HFF-Myc (cell line): ENCODE measurements around the gene IFITM1.
"Not testable (repeated sequence)": the region's sequence is repeated elsewhere in the genome, so short reads cannot be mapped to it uniquely, and the experiment has no call there.

ENCODE experiments used
- DNase-seq: peaks from one replicate; pipeline ENCODE4 v3.0.0-alpha.2; 2011; ENCODE audit warnings: low read depth; ENCODE audit errors: extremely low read depth
- H3K4me3 ChIP-seq: replicated peaks from 2 replicates; pipeline ENCODE4 v1.5.1; 2011; ENCODE audit warnings: low read depth, mild to moderate bottlenecking, control low read depth, low read length
- CTCF ChIP-seq: IDR thresholded peaks from 2 replicates; pipeline ENCODE4 v1.5.1; 2012; ENCODE audit warnings: mild to moderate bottlenecking, low read depth, low read length, control low read depth; ENCODE audit errors: missing control alignments

The IFITM1 gene

GRCh38 chr11:332651-333480 is 19.0 kb downstream of the IFITM1 start:
- no peak for TF ChIP-seq CTCF
- no peak for DNase-seq
- no peak overlapping the region for H3K4me3 ChIP-seq

DNA sequence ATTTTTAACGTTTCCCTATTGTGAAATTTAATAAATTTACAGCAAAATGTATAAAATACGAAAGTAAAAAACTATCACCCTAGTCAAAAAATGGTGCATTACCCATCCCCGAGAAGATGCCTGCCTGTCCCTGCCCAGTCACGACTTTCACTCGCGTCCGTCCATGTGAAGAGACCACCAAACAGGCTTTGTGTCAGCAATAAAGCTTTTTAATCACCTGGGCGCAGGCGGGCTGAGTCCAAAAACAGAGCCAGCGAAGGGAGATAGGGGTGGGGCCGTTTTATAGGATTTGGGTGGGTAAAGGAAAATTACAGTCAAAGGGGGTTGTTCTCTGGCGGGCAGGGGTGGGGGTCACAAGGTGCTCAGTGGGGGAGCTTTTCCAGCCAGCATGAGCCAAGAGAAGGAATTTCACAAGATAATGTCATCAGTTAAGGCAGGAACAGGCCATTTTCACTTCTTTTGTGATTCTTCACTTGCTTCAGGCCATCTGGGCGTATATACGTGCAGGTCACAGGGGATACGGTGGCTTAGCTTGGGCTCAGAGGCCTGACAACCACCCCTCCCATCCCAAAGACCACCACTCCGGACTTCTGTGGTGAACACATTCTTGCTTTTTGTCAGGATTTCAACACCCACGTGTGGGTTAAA is 19.9 kb downstream of the IFITM1 start:
- not testable (repeated sequence) for DNase-seq, H3K4me3 ChIP-seq

DNA sequence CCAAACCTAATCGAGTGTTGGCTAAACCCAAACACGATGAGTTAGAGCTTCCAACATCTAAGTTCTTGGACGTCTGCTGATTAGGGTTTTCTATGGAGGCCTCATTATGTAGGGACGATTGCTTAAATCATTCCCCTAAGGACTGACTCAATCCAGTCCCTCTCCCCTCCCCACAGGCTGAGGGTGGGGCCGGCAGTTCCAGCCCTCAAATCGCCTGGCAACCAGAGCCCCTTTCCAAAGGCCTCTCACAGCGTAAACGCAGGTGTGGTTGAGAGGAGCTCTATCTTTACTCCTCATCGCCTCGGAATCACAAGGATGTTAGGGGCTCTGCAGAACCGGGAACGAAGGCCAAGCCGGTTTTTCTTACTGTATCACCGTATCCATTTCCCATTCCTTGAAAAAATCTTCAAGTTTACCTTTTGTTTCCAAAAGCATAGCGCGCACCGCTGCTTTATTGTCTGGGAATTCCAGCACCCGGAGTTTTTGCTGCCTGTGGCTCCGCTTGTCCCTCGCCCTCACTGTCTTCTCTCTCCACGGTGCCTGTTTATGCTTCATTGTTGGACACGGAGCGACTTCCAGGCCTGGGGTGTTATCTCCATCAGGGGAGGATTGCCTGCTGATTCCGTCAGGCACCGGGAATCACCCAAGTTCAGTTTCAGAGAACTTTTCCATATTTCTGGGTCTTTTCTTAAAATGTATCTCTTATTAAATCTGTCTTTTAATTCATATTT is 20.6 kb downstream of the IFITM1 start:
- H3K4me3 ChIP-seq, result no peak overlapping the region
- TF ChIP-seq CTCF, result no peak
- DNase-seq, result no peak

DNA sequence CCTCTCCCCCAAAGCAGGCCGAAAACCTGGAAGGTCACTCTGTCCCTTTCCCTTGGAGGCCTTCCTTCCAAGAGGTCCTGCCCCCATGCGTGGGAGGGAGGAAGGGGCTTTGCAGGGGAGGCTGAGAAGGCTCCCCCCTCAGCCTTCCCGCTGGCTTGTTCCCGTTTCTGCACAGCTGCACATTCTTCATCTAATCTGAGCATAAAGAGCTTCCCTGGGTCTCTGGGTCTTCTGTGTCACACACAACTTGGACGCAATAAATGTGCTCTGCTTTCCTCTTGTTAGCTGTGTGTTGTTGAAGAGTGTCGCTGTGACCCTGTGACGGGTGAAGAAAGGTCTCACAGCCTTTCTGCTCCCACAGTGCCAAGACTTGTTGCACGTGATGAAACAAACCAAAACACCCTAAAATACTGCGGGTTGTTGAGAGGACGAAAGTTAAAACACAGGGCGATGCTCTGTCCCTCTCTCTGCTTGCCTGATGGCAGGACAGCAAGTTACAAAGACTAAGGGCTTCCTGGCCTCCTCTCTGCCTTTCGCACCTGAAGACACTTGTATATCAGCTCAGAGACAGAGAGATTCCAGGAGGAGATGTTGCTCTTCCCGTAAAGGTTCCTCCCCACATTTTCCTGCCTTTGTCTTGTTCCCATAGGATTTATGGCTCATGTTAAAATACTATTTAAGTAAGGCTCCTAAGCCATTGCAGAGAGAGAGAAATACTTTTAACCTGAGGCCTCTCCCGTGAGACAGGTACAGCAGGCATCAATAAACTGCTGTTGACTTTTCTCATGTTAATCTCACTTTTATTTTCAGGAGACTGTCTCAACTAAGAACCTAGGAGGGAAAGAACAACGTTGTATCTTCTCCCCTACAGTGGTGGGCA is 22.2 kb downstream of the IFITM1 start:
- DNase-seq, result no peak
- H3K4me3 ChIP-seq, result no peak overlapping the region
- TF ChIP-seq CTCF, result no peak

- no peak for DNase-seq
- no peak for TF ChIP-seq CTCF
- H3K4me3 ChIP-seq, result no peak overlapping the region
Measured at GRCh38 chr11:336659-337198, 22.9 kb downstream of the IFITM1 start.

DNA sequence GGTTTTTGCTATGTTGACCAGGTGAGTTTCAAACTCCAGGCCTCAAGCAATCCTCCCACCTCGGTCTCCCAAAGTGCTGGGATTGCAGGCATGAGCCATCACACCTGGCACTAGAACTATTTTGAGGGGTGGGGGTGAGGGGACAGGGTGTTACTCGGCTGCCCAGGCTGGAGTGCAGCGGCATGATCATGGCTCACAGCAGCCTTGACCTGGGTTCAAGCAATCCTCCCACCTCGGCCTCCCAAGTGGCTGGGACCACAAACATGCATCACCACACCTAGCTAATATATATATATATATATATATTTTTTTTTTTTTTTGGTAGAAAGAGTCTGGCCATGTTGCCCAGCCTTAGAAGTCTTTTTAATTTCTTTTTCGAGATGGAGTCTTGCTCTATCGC is 23.9 kb downstream of the IFITM1 start:
- no peak for DNase-seq
- H3K4me3 ChIP-seq, result no peak overlapping the region
- TF ChIP-seq CTCF, result no peak
